CD4-positive, alpha-beta memory T cell (primary cell): Measurements from ENCODE around the gene ZDHHC14. TPM values are rescaled to one million over a fixed set of nuclear protein-coding genes. Genes with fewer than 3 reads are reported as not detected.

Experiments used
- CTCF ChIA-PET: fragments of 350-600 bp; sonication (Branson Sonifier 250); formaldehyde crosslinking; loops from one replicate; lab custom pipeline; 2021; ENCODE audit warnings: inconsistent platforms; ENCODE audit not compliant: partially characterized antibody; lab: Charles Lee
- POLR2A ChIA-PET: fragments of 350-600 bp; sonication (Branson Sonifier 250); formaldehyde crosslinking; loops from one replicate; lab custom pipeline; 2021; ENCODE audit not compliant: partially characterized antibody; lab: Charles Lee
- DNase-seq, 5 donors: peaks; one replicate each; pipeline versions ENCODE4 v3.0.0 to v3.0.0-alpha.2; 2020 to 2022; ENCODE audit warnings: mixed read lengths in 1 of 5
- H3K27ac ChIP-seq: one replicate; pipeline ENCODE4 v1.7.0; 2013; ENCODE audit warnings: low read depth, low read length
- H3K27me3 ChIP-seq: 2 replicates; pipeline ENCODE4 v1.7.0; 2013; ENCODE audit warnings: mild to moderate bottlenecking, low read length, moderate library complexity; ENCODE audit not compliant: insufficient read depth
- H3K36me3 ChIP-seq: 2 replicates; pipeline ENCODE4 v1.7.0; 2013; ENCODE audit warnings: mild to moderate bottlenecking, low read length, moderate library complexity; ENCODE audit not compliant: insufficient read depth
- H3K4me1 ChIP-seq: 2 replicates; pipeline ENCODE4 v1.7.0; 2013; ENCODE audit warnings: mild to moderate bottlenecking, low read length, moderate library complexity; ENCODE audit not compliant: insufficient read depth
- H3K4me3 ChIP-seq, 2 donors: one replicate each; pipeline ENCODE4 v1.7.0; 2013; ENCODE audit warnings: low read length in 2 of 2, mild to moderate bottlenecking in 1 of 2
- H3K9me3 ChIP-seq, 2 donors: one replicate each; pipeline ENCODE4 v1.7.0; 2013; ENCODE audit warnings: low read length in 2 of 2, control low read depth in 1 of 2; ENCODE audit not compliant: control insufficient read depth in 1 of 2
- H3K27ac Mint-ChIP-seq, 7 donors: one replicate each; pipeline ENCODE4 v1.8.0; 2020 to 2021; ENCODE audit warnings: mixed read lengths in 7 of 7, mild to moderate bottlenecking in 6 of 7, inconsistent platforms in 3 of 7, moderate library complexity in 3 of 7
- H3K27me3 Mint-ChIP-seq, 2 donors: one replicate each; pipeline ENCODE4 v1.8.0; 2020 to 2021; ENCODE audit warnings: mixed read lengths in 2 of 2
- H3K36me3 Mint-ChIP-seq, 2 donors: one replicate each; pipeline ENCODE4 v1.8.0; 2020 to 2021; ENCODE audit warnings: mixed read lengths in 2 of 2, inconsistent platforms in 1 of 2, mild to moderate bottlenecking in 1 of 2
- H3K4me1 Mint-ChIP-seq, 4 donors: one replicate each; pipeline ENCODE4 v1.8.0; 2020 to 2021; ENCODE audit warnings: mixed read lengths in 4 of 4, mild to moderate bottlenecking in 1 of 4
- H3K4me3 Mint-ChIP-seq, 8 donors: one replicate each; pipeline ENCODE4 v1.8.0; 2020 to 2021; ENCODE audit warnings: mixed read lengths in 8 of 8, mild to moderate bottlenecking in 7 of 8, moderate library complexity in 6 of 8, inconsistent platforms in 3 of 8
- H3K9me3 Mint-ChIP-seq, 8 donors: one replicate each; pipeline ENCODE4 v1.8.0; 2020 to 2021; ENCODE audit warnings: mixed read lengths in 8 of 8, mild to moderate bottlenecking in 5 of 8, inconsistent platforms in 3 of 8, moderate library complexity in 1 of 8
- intact Hi-C: fragments of 100-400 bp; cut with micrococcal nuclease; formaldehyde crosslinking; loops from one replicate; pipeline ENCODE4 v1.15.1; 2023
- polyA plus RNA-seq, 2 donors: library from polyadenylated mRNA; unstranded; fragments of 300-500 nt; fragmentation: Illumina TruSeq; gene quantifications; one replicate each; pipeline ENCODE4 v1.2.3, GENCODE V29; 2021
- total RNA-seq, 2 experiments: library from RNA; stranded (reverse); gene quantifications; one replicate each; pipeline ENCODE4 v1.2.3, GENCODE V29; 2021

Gene ZDHHC14
- total and polyA plus RNA-seq, 4 experiments from 2014 or later, result 1.5 to 1.9 (median 1.7) TPM

GRCh38 chr6:157510323-157511188 lies 129.6 kb downstream of the ZDHHC14 start:
- no peaks in the 10 kb centered on the region for H3K27me3 ChIP-seq
- Mint-ChIP-seq H3K4me3 (peak overlapping the region; percentile 67 to 84 (median 78)), H3K4me1 (peaks cover 8 to 12% (median 10%) of the 10 kb centered on the region in 4 donors), H3K36me3 (peaks cover 5 to 17% of the 10 kb centered on the region in 2 donors), H3K9me3 (peaks cover 0 to 29% (median 15%) of the 10 kb centered on the region in 8 donors), H3K27ac (peak overlapping the region in 5 of 7 donors; percentile 73 to 90 (median 80)), H3K27me3 (peaks cover 0 to 3% of the 10 kb centered on the region in 2 donors)
- no peaks in the 10 kb centered on the region for H3K36me3 ChIP-seq
- H3K4me1 ChIP-seq, result peaks cover 4% of the 10 kb centered on the region
- ChIA-PET CTCF (no interaction called here), POLR2A (no interaction called here)
- H3K4me3 ChIP-seq, result no peak overlapping the region
- H3K27ac ChIP-seq, result no peak overlapping the region
- intact Hi-C loops, result no loop called here
- H3K9me3 ChIP-seq, result peaks cover 0 to 5% of the 10 kb centered on the region in 2 donors
- DNase-seq, result no peak

- peaks cover 0 to 9% of the 10 kb centered on the region in 2 donors for H3K36me3 Mint-ChIP-seq
- H3K27me3 Mint-ChIP-seq, result peaks cover 0 to 3% of the 10 kb centered on the region in 2 donors
- POLR2A ChIA-PET, result no interaction called here
- DNase-seq, result no peak
- Histone ChIP-seq H3K36me3 (no peaks in the 10 kb centered on the region), H3K27me3 (no peaks in the 10 kb centered on the region), H3K4me1 (peaks cover 4% of the 10 kb centered on the region), H3K4me3 (no peak overlapping the region), H3K9me3 (no peaks in the 10 kb centered on the region), H3K27ac (no peak overlapping the region)
- peaks cover 8 to 12% (median 10%) of the 10 kb centered on the region in 4 donors for H3K4me1 Mint-ChIP-seq
- H3K9me3 Mint-ChIP-seq, result peaks cover 0 to 16% (median 3%) of the 10 kb centered on the region in 8 donors
- intact Hi-C loops, result no loop called here
- CTCF ChIA-PET, result no interaction called here
- H3K27ac Mint-ChIP-seq, result peak overlapping the region in 1 of 7 donors; percentile 0
- H3K4me3 Mint-ChIP-seq, result no peak overlapping the region
Measured at GRCh38 chr6:157511682-157512381, 130.8 kb downstream of the ZDHHC14 start.

- intact Hi-C loops, result no loop called here
- Histone ChIP-seq H3K9me3 (no peaks in the 10 kb centered on the region), H3K27me3 (no peaks in the 10 kb centered on the region), H3K4me3 (no peak overlapping the region), H3K27ac (no peak overlapping the region), H3K36me3 (no peaks in the 10 kb centered on the region), H3K4me1 (peaks cover 4% of the 10 kb centered on the region)
- POLR2A ChIA-PET, result no interaction called here
- Mint-ChIP-seq H3K27ac (no peak overlapping the region), H3K36me3 (peaks cover 0 to 7% of the 10 kb centered on the region in 2 donors), H3K27me3 (peaks cover 0 to 3% of the 10 kb centered on the region in 2 donors), H3K4me1 (peaks cover 8 to 12% (median 10%) of the 10 kb centered on the region in 4 donors), H3K9me3 (peaks cover 0 to 14% (median under 1%) of the 10 kb centered on the region in 8 donors), H3K4me3 (no peak overlapping the region)
- CTCF ChIA-PET, result no interaction called here
- DNase-seq, result no peak
Measured at GRCh38 chr6:157512382-157512682, 131.3 kb downstream of the ZDHHC14 start.

- Histone ChIP-seq H3K4me3 (no peak overlapping the region), H3K4me1 (peaks cover 4% of the 10 kb centered on the region), H3K36me3 (no peaks in the 10 kb centered on the region), H3K27ac (no peak overlapping the region), H3K9me3 (no peaks in the 10 kb centered on the region), H3K27me3 (no peaks in the 10 kb centered on the region)
- Mint-ChIP-seq H3K4me1 (peaks cover 8 to 12% (median 10%) of the 10 kb centered on the region in 4 donors), H3K36me3 (peaks cover 0 to 5% of the 10 kb centered on the region in 2 donors), H3K9me3 (peaks cover 0 to 6% (median 0%) of the 10 kb centered on the region in 8 donors), H3K4me3 (no peak overlapping the region), H3K27ac (peak overlapping the region in 1 of 7 donors; percentile 6), H3K27me3 (peaks cover 0 to 3% of the 10 kb centered on the region in 2 donors)
- DNase-seq, result no peak
- ChIA-PET POLR2A (no interaction called here), CTCF (no interaction called here)
- intact Hi-C loops, result no loop called here
Measured at GRCh38 chr6:157513004-157513603, 132.1 kb downstream of the ZDHHC14 start.

GRCh38 chr6:157513619-157514485 lies 132.9 kb downstream of the ZDHHC14 start:
- CTCF ChIA-PET, result no interaction called here
- H3K9me3 ChIP-seq, result no peaks in the 10 kb centered on the region
- H3K27ac Mint-ChIP-seq, result no peak overlapping the region
- intact Hi-C loops, result no loop called here
- H3K27ac ChIP-seq, result no peak overlapping the region
- peaks cover 0 to 3% of the 10 kb centered on the region in 2 donors for H3K27me3 Mint-ChIP-seq
- DNase-seq, result no peak
- no peaks in the 10 kb centered on the region for H3K27me3 ChIP-seq
- H3K4me3 ChIP-seq, result no peak overlapping the region
- H3K4me1 Mint-ChIP-seq, result peaks cover 8 to 12% (median 10%) of the 10 kb centered on the region in 4 donors
- peaks cover 0 to 4% of the 10 kb centered on the region in 2 donors for H3K36me3 Mint-ChIP-seq
- H3K36me3 ChIP-seq, result no peaks in the 10 kb centered on the region
- no peak overlapping the region for H3K4me3 Mint-ChIP-seq
- peaks cover 0 to 4% (median 0%) of the 10 kb centered on the region in 8 donors for H3K9me3 Mint-ChIP-seq
- POLR2A ChIA-PET, result no interaction called here
- H3K4me1 ChIP-seq, result peaks cover 4% of the 10 kb centered on the region

GRCh38 chr6:157514659-157515496 lies 133.9 kb downstream of the ZDHHC14 start:
- Mint-ChIP-seq H3K4me1 (peaks cover 8 to 12% (median 10%) of the 10 kb centered on the region in 4 donors), H3K36me3 (no peaks in the 10 kb centered on the region), H3K4me3 (no peak overlapping the region), H3K27me3 (no peaks in the 10 kb centered on the region), H3K9me3 (peaks cover 0 to 2% (median 0%) of the 10 kb centered on the region in 8 donors), H3K27ac (peak overlapping the region in 3 of 7 donors; percentile 18 to 36 (median 25))
- ChIA-PET CTCF (no interaction called here), POLR2A (no interaction called here)
- no peaks in the 10 kb centered on the region for H3K9me3 ChIP-seq
- DNase-seq, result no peak
- no peaks in the 10 kb centered on the region for H3K27me3 ChIP-seq
- intact Hi-C loops, result no loop called here
- no peak overlapping the region for H3K27ac ChIP-seq
- H3K4me1 ChIP-seq, result peaks cover 4% of the 10 kb centered on the region
- no peak overlapping the region for H3K4me3 ChIP-seq
- H3K36me3 ChIP-seq, result no peaks in the 10 kb centered on the region
